Testis (tissue), 2 donors: ENCODE results near the gene OLFML1.

ENCODE experiments used
- POLR2A ChIP-seq: fragments of 450-650 bp; IDR thresholded peaks from one replicate; pipeline ENCODE4 v1.6.1; 2017; ENCODE audit warnings: antibody characterized with exemption, mild to moderate bottlenecking, moderate library complexity
- TF ChIP-seq, protein P1 (sequence below), 3 experiments: fragments of 450-650 bp in 2 of 3; fragments of 200-600 bp in 1 of 3; sonication (generic) in 1 of 3; IDR thresholded peaks; one replicate each; pipeline ENCODE4 v1.5.1; 2016 to 2019; ENCODE audit warnings: antibody characterized with exemption in 3 of 3, mild to moderate bottlenecking in 2 of 3, moderate library complexity in 1 of 3

DNA sequence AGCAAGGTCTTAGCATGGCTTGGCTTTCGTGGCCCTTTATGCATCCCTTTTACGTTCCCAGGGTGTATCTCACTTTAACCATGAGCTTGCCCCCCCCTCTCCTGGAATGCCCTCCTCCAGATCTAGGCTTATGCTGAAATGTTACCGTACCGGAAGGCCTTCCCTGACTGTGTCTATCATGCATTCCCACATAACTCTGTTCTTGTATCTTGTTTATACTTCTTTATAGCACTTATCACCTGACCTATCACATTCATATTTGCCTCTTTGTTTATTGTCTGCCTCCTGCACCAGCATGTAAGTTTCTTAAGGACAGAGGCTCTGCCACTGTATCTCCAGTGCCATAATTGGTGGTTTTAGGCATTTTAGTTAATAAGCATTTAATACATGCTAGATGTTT is 67.4 kb downstream of the OLFML1 start:
- TF ChIP-seq, protein P1, sequence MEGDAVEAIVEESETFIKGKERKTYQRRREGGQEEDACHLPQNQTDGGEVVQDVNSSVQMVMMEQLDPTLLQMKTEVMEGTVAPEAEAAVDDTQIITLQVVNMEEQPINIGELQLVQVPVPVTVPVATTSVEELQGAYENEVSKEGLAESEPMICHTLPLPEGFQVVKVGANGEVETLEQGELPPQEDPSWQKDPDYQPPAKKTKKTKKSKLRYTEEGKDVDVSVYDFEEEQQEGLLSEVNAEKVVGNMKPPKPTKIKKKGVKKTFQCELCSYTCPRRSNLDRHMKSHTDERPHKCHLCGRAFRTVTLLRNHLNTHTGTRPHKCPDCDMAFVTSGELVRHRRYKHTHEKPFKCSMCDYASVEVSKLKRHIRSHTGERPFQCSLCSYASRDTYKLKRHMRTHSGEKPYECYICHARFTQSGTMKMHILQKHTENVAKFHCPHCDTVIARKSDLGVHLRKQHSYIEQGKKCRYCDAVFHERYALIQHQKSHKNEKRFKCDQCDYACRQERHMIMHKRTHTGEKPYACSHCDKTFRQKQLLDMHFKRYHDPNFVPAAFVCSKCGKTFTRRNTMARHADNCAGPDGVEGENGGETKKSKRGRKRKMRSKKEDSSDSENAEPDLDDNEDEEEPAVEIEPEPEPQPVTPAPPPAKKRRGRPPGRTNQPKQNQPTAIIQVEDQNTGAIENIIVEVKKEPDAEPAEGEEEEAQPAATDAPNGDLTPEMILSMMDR (IDR thresholded peaks at IDR 0.05), result no peak
- TF ChIP-seq POLR2A, result no peak
